H7 (cell line): ENCODE data around the gene LYPD1. TPM values are rescaled to one million over a fixed set of nuclear protein-coding genes. Genes with fewer than 3 reads are reported as not detected.

Experiments used
- DNase-seq: peaks from one replicate; pipeline ENCODE4 v3.0.0; 2012
- H3K27me3 ChIP-seq: 2 replicates; pipeline ENCODE4 v1.6.0; 2011; ENCODE audit warnings: mild to moderate bottlenecking, low read length; ENCODE audit not compliant: control insufficient read depth, insufficient read depth
- H3K36me3 ChIP-seq: replicated peaks from 2 replicates; pipeline ENCODE4 v1.5.1; 2011; ENCODE audit warnings: low read length; ENCODE audit not compliant: control insufficient read depth, insufficient read depth
- H3K4me3 ChIP-seq: 2 replicates; pipeline ENCODE4 v1.5.1; 2011; ENCODE audit warnings: low read depth, mild to moderate bottlenecking, control low read depth, low read length, moderate library complexity; ENCODE audit not compliant: insufficient read depth
- total RNA-seq: library from RNA; depleted of rRNA; stranded (reverse); fragments of >200 nt; shearing (Covaris generic); gene quantifications from 2 replicates; pipeline ENCODE4 v1.2.3, GENCODE V29; 2014

LYPD1 gene
- total RNA-seq, 1 experiment from 2014 or later: 5.7 TPM

DNA sequence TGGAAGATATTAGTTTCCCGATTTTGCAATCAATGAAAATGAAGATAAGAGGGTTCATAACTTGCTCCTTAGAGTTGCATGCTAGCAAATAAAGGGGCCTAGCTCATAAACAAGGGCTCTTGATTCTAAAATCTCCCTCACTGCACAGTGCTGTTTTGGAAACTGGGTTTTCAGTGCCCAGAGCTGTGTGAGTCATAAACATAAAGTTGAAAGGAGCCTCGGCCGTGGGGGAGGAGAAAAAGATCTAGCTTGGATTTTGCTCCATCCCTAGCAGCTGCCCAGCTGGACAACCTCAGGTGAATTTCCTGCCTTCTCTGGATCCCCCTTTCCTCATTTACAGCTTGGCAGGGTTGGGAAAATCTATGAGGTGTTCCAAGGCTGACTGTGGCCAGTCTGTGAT is 42.5 kb downstream of the LYPD1 start:
- H3K36me3 ChIP-seq: no peaks in the 10 kb centered on the region
- H3K27me3 ChIP-seq: no peaks in the 10 kb centered on the region
- no peak for DNase-seq
- no peak overlapping the region for H3K4me3 ChIP-seq

DNA sequence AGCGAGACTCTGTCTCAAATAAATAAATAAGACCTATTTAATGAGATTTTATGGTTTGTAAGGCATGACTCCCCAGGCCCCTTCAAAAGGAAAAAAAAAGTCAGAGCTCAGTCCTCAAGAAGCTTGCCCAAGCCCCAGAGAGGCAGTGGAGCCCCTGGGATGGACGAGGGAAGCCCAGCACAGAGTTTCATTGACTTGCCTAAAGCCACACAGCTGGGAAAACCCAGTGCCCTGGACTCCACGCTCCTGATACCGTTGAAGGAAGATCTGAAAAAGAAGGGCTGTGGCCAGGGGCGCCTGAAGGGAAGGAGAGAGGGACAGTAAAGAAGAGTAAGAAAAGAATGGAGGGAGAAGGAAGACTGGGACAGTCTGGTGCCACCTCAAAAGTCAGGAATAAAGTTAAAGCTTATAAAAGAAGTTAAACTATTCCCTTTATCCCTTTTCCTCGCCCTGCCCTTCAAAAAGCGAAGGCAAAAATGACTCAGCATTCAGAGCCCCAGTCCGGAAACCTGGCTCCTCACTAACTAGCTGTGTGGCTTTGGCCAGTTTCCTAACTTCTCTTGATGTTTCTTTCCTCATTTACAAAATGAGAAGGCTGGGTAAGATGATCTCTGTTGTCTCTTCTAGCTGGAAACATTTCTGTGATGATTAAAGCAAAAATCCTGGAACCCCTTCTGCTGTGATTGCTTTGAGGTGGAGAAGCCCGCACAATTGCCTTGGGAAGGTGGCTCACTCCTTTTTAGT is 46.7 kb downstream of the LYPD1 start:
- no peaks in the 10 kb centered on the region for H3K36me3 ChIP-seq
- H3K4me3 ChIP-seq: no peak overlapping the region
- no peaks in the 10 kb centered on the region for H3K27me3 ChIP-seq
- no peak for DNase-seq

DNA sequence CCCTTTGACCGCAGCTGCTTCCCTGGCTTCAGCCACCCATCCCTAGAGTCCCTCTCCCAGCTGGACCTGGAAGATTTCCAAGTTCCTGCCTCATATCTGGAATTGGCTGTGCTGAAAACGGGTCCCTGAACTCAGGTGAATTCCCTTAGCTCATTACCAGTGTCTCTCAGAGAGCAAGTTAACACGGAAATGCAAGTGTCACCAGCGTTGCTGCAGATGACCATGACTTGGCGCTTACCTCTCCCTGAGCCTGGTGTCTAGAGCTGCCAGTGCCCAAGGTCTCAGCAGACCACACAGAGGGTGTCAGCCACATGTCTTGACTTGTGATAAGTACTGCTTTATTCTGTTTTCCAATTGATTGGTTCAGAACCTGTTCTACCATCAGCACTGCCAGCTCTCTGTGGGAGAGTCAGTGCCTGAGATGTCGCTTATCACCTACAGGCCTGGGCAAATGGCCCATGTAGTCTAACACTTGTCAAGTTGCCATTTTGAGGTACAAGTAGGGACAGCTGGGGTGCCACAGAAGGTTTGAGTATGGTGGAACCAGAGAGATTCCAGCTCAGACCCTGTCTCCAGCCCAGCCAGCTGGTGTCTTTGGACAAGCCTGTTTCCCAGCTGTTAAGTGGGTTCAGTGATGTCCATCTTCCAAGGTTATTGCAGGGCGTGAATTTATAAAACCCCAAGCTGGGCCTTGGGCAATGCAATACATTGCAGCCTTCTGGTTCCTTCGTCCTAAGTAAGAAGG is 48.7 kb downstream of the LYPD1 start:
- Histone ChIP-seq H3K4me3 (no peak overlapping the region), H3K27me3 (no peaks in the 10 kb centered on the region), H3K36me3 (no peaks in the 10 kb centered on the region)
- DNase-seq: no peak

DNA sequence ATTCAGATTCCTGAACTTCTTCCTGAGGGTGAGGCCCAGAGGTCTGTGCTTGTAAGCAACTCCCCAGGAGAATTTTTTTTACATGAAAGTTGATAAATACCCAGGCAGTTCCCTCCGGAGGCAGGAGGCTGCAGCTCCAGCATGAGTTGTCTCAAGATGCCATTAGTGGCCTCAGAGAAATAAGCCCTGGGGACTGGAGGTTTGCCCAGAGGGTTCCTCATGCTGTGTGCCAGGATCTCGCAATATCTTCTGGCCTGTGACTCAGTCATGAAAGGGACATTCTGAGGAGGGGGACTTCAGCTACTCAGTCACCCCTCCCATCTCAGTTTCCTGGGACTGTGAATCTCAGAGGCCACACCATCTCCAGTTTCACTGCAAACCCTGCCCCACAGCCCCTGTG is 49.9 kb downstream of the LYPD1 start:
- DNase-seq: no peak
- Histone ChIP-seq H3K4me3 (no peak overlapping the region), H3K36me3 (no peaks in the 10 kb centered on the region), H3K27me3 (no peaks in the 10 kb centered on the region)

DNA sequence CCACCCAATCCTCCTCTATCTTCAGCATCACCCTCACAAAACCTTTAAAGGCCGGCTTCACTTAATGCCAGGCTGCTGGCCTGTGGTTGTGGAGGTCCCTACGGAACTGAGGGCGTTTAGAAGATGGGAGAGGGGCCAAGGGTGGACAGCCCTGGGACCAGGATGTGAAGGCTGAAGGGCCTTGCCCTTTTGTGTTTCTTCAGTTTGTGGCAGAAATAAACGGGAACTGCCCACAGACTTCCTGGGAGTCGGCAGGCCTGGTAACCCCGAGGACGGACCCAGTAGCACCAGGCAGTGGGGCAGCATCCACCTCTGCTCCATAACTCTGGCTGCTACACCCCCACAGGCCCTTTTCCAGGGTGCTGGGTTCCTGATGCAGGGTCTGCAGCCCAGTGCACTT is 51.3 kb downstream of the LYPD1 start:
- Histone ChIP-seq H3K36me3 (no peaks in the 10 kb centered on the region), H3K4me3 (no peak overlapping the region), H3K27me3 (no peaks in the 10 kb centered on the region)
- no peak for DNase-seq

DNA sequence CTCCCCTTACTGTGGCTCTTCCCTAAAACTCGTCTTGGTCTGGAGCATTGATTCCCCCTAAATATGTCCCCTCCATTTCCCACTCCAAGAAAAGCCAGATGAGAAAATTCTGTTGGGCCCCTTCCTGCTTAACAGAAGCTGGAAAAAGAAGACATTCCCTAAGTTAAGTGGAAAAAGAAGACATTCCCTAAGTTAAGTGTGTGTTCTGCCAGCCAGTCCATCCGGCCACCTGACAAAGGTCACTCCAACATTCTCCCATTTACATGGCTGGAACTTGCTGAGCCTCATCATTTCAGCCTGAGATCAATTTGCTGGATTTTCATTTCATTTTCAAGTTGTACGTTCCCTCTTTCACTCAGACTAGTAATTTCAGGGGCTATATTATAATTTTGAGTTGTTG is 52.0 kb downstream of the LYPD1 start:
- Histone ChIP-seq H3K36me3 (no peaks in the 10 kb centered on the region), H3K4me3 (no peak overlapping the region), H3K27me3 (no peaks in the 10 kb centered on the region)
- DNase-seq: no peak

DNA sequence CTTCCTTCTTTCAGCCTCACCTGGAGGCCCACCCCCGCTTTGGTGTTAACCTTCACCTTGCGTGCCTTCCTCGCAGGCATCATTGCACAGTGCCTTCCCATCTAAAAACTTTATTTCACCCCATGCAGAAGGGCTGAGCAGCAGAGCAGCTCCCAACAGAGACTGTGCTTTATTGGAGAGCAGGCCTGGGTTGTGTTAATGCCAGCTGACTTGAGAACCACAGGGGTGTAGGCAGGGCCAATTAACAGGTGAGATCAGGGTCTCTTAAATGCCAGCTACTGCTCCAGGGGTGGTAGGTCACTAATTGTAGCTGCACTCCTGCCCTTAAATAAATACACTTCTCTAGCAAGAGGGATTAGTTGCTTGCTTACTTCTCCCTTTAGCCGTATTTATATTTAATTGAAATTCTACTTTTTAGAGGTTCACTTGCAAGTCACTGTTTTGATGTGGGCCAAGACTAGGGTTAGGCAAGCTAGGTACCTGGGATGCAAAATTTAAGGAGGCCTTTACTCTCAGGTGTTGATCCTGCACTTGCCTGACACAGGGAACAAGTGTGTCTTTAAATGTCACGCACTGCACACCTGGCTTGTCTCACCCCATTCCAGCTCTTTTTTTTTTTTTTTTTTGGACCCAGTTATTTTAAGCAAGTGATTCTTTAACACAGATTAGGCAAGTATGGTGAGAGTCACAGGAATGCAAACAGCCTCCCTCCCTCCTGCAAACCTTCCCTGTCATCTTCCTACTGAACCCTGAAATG is 54.5 kb downstream of the LYPD1 start:
- Histone ChIP-seq H3K36me3 (no peaks in the 10 kb centered on the region), H3K4me3 (no peak overlapping the region), H3K27me3 (no peaks in the 10 kb centered on the region)
- no peak for DNase-seq

DNA sequence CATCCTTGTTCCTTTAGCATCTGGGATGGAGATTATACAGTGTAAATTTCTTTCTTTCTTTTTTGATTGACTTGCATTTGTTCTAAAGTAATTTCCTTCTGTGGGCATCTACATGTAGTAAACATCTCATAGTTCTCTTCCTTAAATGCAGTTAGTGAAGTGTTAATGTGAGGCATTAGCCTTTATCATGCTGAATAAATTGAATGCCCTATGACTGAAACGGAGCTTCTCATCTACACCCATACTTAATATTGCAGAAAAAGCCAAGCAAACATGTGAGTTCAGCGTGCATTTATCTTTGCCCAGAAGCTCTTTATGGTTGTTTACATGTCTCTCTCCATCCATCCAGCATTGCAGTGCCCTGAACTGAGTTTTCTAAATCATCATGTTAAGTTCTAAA is 58.3 kb downstream of the LYPD1 start:
- Histone ChIP-seq H3K27me3 (no peaks in the 10 kb centered on the region), H3K4me3 (no peak overlapping the region), H3K36me3 (no peaks in the 10 kb centered on the region)
- no peak for DNase-seq

DNA sequence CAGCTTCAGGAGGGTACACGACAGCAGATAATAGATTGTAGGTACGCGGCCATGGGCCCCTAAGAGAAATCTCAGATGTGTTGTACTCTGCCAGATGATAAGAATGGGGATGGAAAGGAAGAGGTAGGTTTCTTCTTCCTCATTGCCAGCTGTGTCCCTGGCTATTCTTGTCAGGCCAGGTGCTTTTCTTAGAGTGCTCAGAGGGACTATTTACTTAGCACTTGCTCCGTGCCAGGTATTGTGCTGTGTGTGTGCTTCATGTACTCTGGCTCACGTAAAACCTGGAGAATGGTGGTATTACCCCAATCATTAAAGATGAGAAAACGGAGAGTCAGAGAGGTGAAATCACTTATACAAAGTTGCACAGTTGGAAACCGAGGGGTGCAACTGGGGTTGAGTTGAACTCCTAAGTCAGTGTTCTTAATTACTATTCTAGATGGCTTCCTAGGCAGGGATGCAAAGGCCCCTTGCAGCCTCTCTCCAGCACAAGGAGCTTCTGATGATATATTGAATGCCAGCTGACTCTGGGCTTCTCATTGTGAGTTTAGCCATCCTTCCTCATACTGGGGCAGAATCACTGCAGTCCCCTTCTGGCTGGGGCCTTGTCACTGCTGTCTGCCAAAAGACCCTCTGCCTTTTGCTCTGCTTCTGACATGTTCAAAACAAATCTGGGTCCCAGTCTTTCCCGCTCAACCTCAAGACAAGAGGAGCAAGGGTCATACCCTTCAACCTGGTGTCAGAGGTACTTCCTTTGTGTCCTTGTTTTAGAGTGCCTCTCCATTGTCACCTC is 60.7 kb downstream of the LYPD1 start:
- no peak overlapping the region for H3K4me3 ChIP-seq
- no peak for DNase-seq

DNA sequence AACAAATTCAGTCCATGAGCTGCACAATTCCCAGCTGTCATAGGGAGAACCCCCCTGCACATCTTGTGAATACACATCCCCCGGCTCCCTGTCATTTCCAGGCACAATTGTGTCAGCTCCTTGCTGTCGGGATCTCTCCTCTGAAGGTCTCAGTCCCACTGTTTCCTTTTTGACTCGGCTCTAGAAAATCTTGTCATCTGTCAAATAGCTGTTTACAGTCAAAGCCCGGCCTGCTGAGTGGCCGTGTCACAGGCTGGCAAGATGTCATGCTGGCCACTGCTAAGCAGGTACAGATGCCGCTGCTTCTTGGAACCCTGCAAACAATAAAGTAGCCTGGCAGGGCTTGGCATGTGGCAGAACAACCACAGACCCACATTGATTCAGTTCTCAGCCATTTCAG is 61.7 kb downstream of the LYPD1 start:
- Histone ChIP-seq H3K27me3 (no peaks in the 10 kb centered on the region), H3K4me3 (no peak overlapping the region), H3K36me3 (no peaks in the 10 kb centered on the region)
- DNase-seq: no peak

More for the DNA sequence above, 60.7 kb downstream of the LYPD1 start:
- no peaks in the 10 kb centered on the region for H3K36me3 ChIP-seq
- no peaks in the 10 kb centered on the region for H3K27me3 ChIP-seq

DNA sequence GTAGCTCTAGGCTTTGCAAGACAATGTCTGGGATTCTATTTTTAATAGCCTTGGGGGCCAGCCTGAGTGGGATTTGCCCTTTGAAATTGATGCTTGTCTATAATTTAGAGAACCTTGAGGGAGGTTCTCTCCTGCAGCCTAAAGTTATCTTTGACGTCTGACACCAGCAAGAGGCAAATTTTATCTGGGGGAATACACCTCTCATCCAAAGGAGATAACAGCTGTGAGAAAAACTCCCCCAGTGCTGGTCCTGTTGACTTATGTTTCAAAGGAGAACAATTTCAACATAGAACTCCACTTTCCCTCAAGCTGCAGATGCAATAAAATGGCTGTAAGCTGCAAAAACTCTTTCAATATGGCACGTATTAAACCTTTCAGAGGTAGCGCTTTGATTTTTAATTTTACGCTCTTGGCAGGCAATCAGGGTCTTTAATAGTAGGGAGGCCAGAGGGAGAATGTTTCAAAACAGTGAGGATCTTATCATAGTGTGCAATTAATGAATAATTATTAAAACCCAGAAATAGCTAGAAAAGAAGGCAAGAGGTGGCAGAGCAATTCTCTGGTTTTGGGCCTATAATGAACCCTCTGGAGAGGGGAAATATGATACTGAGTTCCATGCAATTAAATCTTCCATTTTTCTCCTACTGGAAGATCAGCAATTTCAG is 62.4 kb downstream of the LYPD1 start:
- Histone ChIP-seq H3K27me3 (no peaks in the 10 kb centered on the region), H3K4me3 (no peak overlapping the region), H3K36me3 (no peaks in the 10 kb centered on the region)
- DNase-seq: no peak

DNA sequence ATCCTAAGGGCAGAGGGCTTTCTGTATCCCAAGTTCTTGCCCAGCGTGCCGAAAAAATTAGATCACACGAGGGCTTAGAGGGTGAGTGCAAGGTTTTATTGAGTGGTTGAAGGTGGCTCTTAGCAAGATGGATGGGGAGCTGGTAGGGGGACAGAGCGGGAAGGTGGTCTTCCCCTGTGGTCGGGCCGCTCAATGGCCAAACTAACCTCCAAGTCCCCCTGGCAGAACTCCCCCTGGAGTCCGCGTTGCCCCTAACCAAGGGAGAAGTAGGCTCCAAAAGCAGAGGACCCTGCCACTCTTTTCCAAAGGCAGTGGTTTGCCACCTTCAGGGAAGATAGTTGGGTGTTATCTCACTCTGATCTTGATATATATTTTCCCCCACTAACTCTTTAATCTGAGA is 63.4 kb downstream of the LYPD1 start:
- H3K4me3 ChIP-seq: no peak overlapping the region
- H3K36me3 ChIP-seq: no peaks in the 10 kb centered on the region
- DNase-seq: no peak
- H3K27me3 ChIP-seq: no peaks in the 10 kb centered on the region

DNA sequence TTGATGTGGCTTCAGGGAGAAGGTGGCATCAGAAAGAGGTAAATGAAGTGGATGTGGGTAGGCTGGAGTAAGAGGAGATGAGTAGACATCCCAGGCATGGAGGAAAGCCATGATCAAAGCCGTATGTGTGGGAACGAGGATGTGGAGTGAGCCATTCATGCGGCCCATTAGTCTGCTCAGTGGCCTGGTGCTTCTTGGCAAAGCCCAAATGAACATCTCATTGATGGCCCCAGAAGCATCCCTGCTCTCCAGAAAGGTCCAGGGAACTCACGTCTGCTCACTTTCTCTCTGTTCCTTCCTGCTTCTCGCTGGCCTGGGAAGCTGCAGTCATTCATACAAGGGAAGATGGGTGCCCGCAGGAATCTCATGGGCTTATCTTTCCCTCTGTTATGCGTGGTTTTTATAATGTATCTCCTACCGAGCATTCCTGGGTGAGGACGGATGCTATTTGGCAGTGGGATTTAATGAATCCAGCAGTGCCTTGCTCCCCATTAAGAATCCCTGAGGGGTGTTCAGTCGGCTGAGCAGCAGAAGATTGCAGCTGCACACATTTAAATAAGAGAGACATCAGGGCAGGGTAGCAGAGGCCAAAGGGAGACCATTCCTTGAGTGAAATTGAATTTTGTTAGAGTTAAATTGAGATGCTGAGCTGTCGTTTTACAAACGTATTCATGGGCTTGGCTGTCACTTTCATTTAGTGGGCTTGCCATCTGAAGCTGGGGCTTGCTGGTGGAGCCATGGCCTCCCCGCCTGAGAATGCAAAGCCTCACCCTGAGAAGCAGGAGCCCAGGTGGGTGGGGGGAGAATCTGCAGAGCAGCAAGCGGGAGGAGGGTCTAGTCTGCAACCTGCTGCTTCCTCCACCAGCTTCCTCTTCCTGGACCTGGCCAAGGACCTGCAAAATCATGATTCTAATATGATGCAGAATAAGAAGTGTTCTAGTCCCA is 64.5 kb downstream of the LYPD1 start:
- Histone ChIP-seq H3K4me3 (no peak overlapping the region), H3K27me3 (no peaks in the 10 kb centered on the region), H3K36me3 (no peaks in the 10 kb centered on the region)
- DNase-seq: no peak
